HepG2 (cell line): ENCODE measurements around the gene CARS1. TPM values are rescaled to one million over a fixed set of nuclear protein-coding genes. Genes with fewer than 3 reads are reported as not detected.
A peak's percentile ranks its signal among the peaks of the same experiment; 100 is the strongest.

ENCODE experiments used
- ATAC-seq: fragments of 200-7000 bp; cut with Tn5 transposase; 3 replicates; pipeline ENCODE4 v1.9.1; 2020; ENCODE audit warnings: mild to moderate bottlenecking, moderate library complexity
- BruUV-seq: library from RNA; stranded (reverse); fragments of 400-500 nt; replicated peaks from 2 replicates; lab custom pipeline; 2021; lab: Mats Ljungman, UMichigan
- CTCF ChIA-PET: fragments of 300-600 bp; formaldehyde crosslinking; extraction: SDS; loops from one replicate; lab custom pipeline; 2021; ENCODE audit warnings: low total read pairs, inconsistent platforms, low intra/inter-chr PET ratio; lab: Yijun Ruan, JAX
- POLR2A ChIA-PET: fragments of 350-600 bp; sonication (Branson Sonifier 250); formaldehyde crosslinking; loops from one replicate; lab custom pipeline; 2020; ENCODE audit warnings: antibody characterized with exemption, inconsistent platforms; lab: Yijun Ruan, JAX
- DNase-seq: peaks from one replicate; pipeline ENCODE4 v3.0.0-alpha.2; 2015; ENCODE audit warnings: low spot score
- FAIRE-seq: peaks from 3 replicates; lab custom pipeline; 2011; peaks lifted over from hg19 to GRCh38; lab: Jason Lieb, UNC
- H2AFZ ChIP-seq: one replicate; pipeline ENCODE4 v1.6.1; 2011; ENCODE audit warnings: low read length, inconsistent platforms
- H3K27ac ChIP-seq: fragments of 300-600 bp; 3 replicates; pipeline ENCODE4 v1.8.0; 2011; ENCODE audit warnings: mixed run types, mild to moderate bottlenecking, mixed read lengths, low read length, inconsistent platforms; ENCODE audit not compliant: insufficient read depth; ENCODE audit errors: extremely low read length
- H3K27me3 ChIP-seq, 2 experiments: fragments of 200-600 bp in 1 of 2; 2 replicates in 1 of 2; 3 replicates in 1 of 2; pipeline versions ENCODE4 v1.6.0 to v1.8.0; 2011; ENCODE audit warnings: low read length in 2 of 2, mild to moderate bottlenecking in 2 of 2, moderate library complexity in 2 of 2, inconsistent platforms in 1 of 2; ENCODE audit not compliant: insufficient read depth in 2 of 2, control insufficient read depth in 1 of 2
- H3K36me3 ChIP-seq, 2 experiments: fragments of 200-600 bp in 1 of 2; replicated peaks in 1 of 2; 2 replicates in 1 of 2; 3 replicates in 1 of 2; pipeline versions ENCODE4 v1.5.1 to v1.8.0; 2011; ENCODE audit warnings: low read length in 2 of 2, inconsistent platforms in 1 of 2; ENCODE audit not compliant: insufficient read depth in 2 of 2, control insufficient read depth in 1 of 2
- H3K4me1 ChIP-seq: 2 replicates; pipeline ENCODE4 v1.5.1; 2012; ENCODE audit warnings: low read length, inconsistent platforms; ENCODE audit not compliant: insufficient read depth
- H3K4me2 ChIP-seq: 2 replicates; pipeline ENCODE4 v1.6.0; 2011; ENCODE audit warnings: low read depth, low read length, inconsistent platforms
- H3K4me3 ChIP-seq, 3 experiments: fragments of 200-600 bp in 1 of 3; sonication (generic), shearing (Covaris generic) in 1 of 3; replicated peaks in 1 of 3; 2 replicates each; pipeline ENCODE4 v1.5.1; 2011 to 2016; ENCODE audit warnings: low read length in 3 of 3, inconsistent platforms in 2 of 3, low read depth in 2 of 3, mild to moderate bottlenecking in 2 of 3, control low read depth in 1 of 3, mixed read lengths in 1 of 3; ENCODE audit not compliant: insufficient read depth in 1 of 3
- H3K79me2 ChIP-seq: one replicate; pipeline ENCODE4 v1.6.1; 2011; ENCODE audit warnings: low read length, inconsistent platforms; ENCODE audit not compliant: insufficient read depth
- H3K9ac ChIP-seq: 2 replicates; pipeline ENCODE4 v1.6.0; 2011; ENCODE audit warnings: mild to moderate bottlenecking, low read depth, low read length, inconsistent platforms; ENCODE audit not compliant: insufficient read depth
- H3K9me3 ChIP-seq: 2 replicates; pipeline ENCODE4 v1.5.1; 2012; ENCODE audit warnings: mild to moderate bottlenecking, low read length
- H4K20me1 ChIP-seq: 2 replicates; pipeline ENCODE4 v1.6.0; 2011; ENCODE audit warnings: inconsistent platforms, mild to moderate bottlenecking, low read length, moderate library complexity; ENCODE audit not compliant: insufficient read depth
- ELF3 ChIP-seq: IDR thresholded peaks from 2 replicates; pipeline ENCODE4 v1.6.1; 2016; ENCODE audit warnings: missing genetic modification reagents, missing compliant biosample characterization
- JUN ChIP-seq: sonication (generic); formaldehyde crosslinking; IDR thresholded peaks from 2 replicates; pipeline ENCODE4 v1.4.0; 2020; ENCODE audit warnings: mild to moderate bottlenecking, missing genetic modification reagents
- ONECUT2 ChIP-seq: sonication (generic); formaldehyde crosslinking; IDR thresholded peaks from 2 replicates; pipeline ENCODE4 v1.4.0; 2020; ENCODE audit warnings: missing genetic modification reagents
- STAG1 ChIP-seq: sonication (generic); formaldehyde crosslinking; IDR thresholded peaks from 2 replicates; pipeline ENCODE4 v1.4.0; 2020; ENCODE audit warnings: missing genetic modification reagents
- ZC3H13 ChIP-seq: sonication (generic); formaldehyde crosslinking; IDR thresholded peaks from 2 replicates; pipeline ENCODE4 v1.8.1; 2023; ENCODE audit warnings: mild to moderate bottlenecking, missing genetic modification reagents, moderate library complexity
- ZFP41 ChIP-seq: sonication (generic); formaldehyde crosslinking; IDR thresholded peaks from 2 replicates; pipeline ENCODE4 v1.4.0; 2020; ENCODE audit warnings: mild to moderate bottlenecking, missing genetic modification reagents, borderline replicate concordance
- ZNF10 ChIP-seq: sonication (generic); formaldehyde crosslinking; IDR thresholded peaks from 2 replicates; pipeline ENCODE4 v1.4.0; 2020; ENCODE audit warnings: mild to moderate bottlenecking, low read depth, missing genetic modification reagents, borderline replicate concordance
- ZNF350 ChIP-seq: sonication (generic); formaldehyde crosslinking; IDR thresholded peaks from 2 replicates; pipeline ENCODE4 v1.4.0; 2020; ENCODE audit warnings: mild to moderate bottlenecking, low read depth, missing genetic modification reagents, borderline replicate concordance
- ZNF383 ChIP-seq: sonication (generic); formaldehyde crosslinking; IDR thresholded peaks from 2 replicates; pipeline ENCODE4 v1.4.0; 2020; ENCODE audit warnings: missing genetic modification reagents, mild to moderate bottlenecking, borderline replicate concordance
- ZNF451 ChIP-seq: sonication (generic); formaldehyde crosslinking; IDR thresholded peaks from 2 replicates; pipeline ENCODE4 v1.5.0; 2020; ENCODE audit warnings: mild to moderate bottlenecking, missing genetic modification reagents
- ZNF761 ChIP-seq: sonication (generic); formaldehyde crosslinking; conservative IDR thresholded peaks from 2 replicates; pipeline ENCODE4 v1.4.0; 2020; ENCODE audit warnings: mild to moderate bottlenecking, missing genetic modification reagents
- WGBS: methylation state at CpG from one replicate; pipeline ENCODE4 v1.1.6; 2017; ENCODE audit warnings: low lambda C conversion rate; 5-methylcytosine and 5-hydroxymethylcytosine counted together
- in situ Hi-C: cut with HindIII; loops from 2 replicates; pipeline ENCODE4 v1.10.0; 2017; ENCODE audit warnings: low pct_unique_long_range_greater_than_20kb; ENCODE audit not compliant: extremely low pct_ligation_motif_present
- intact Hi-C: fragments of 100-400 bp; cut with micrococcal nuclease; formaldehyde crosslinking; loops from one replicate; pipeline ENCODE4 v1.10.0; 2022; ENCODE audit not compliant: unreplicated experiment
- polyA plus RNA-seq, 8 experiments: library from polyadenylated mRNA; depleted of rRNA in 3 of 8; stranded (reverse) in 7 of 8; unstranded in 1 of 8; fragments of >200 nt; fragmentation: Illumina TruSeq in 4 of 8; extraction: Trizol in 4 of 8; gene quantifications; 2 replicates each; pipeline versions ENCODE4 v1.2.1 to v1.2.3, GENCODE V29; 2011 to 2016; ENCODE audit warnings: low read depth in 4 of 8, missing spikeins in 1 of 8, mixed read lengths in 1 of 8; ENCODE audit not compliant: insufficient read depth in 1 of 8
- total RNA-seq, 5 experiments: library from RNA; depleted of rRNA; stranded (reverse); fragments of >200 nt; fragmentation: Illumina TruSeq; extraction: Trizol; gene quantifications; 2 replicates each; pipeline ENCODE4 v1.2.3, GENCODE V29; 2016; ENCODE audit warnings: low read depth in 1 of 5
- TF ChIP-seq, protein P1 (sequence below): sonication (generic); formaldehyde crosslinking; IDR thresholded peaks from 2 replicates; pipeline ENCODE4 v1.5.0; 2020; ENCODE audit warnings: mild to moderate bottlenecking, missing genetic modification reagents, borderline replicate concordance
- TF ChIP-seq, protein P2 (sequence below), 2 experiments: sonication (generic) in 1 of 2; formaldehyde crosslinking in 1 of 2; IDR thresholded peaks; 2 replicates each; pipeline versions ENCODE4 v1.4.0 to v1.6.1; 2018 to 2020; ENCODE audit warnings: missing genetic modification reagents in 2 of 2, borderline replicate concordance in 1 of 2, low read depth in 1 of 2, mild to moderate bottlenecking in 1 of 2, missing biosample characterization in 1 of 2
- TF ChIP-seq, protein P3 (sequence below): sonication (generic); formaldehyde crosslinking; IDR thresholded peaks from 2 replicates; pipeline ENCODE4 v1.4.0; 2020; ENCODE audit warnings: missing genetic modification reagents, mild to moderate bottlenecking, borderline replicate concordance

The CARS1 gene
- total and polyA plus RNA-seq, 2 of the 13 experiments (the other 11 are each of a cell fraction or from before 2014, with no cell fraction given) = 33.8 to 47.0 TPM

GRCh38 chr11:2975594-2975993, 81.6 kb downstream of the CARS1 start (continued):
- TF ChIP-seq, protein P1, sequence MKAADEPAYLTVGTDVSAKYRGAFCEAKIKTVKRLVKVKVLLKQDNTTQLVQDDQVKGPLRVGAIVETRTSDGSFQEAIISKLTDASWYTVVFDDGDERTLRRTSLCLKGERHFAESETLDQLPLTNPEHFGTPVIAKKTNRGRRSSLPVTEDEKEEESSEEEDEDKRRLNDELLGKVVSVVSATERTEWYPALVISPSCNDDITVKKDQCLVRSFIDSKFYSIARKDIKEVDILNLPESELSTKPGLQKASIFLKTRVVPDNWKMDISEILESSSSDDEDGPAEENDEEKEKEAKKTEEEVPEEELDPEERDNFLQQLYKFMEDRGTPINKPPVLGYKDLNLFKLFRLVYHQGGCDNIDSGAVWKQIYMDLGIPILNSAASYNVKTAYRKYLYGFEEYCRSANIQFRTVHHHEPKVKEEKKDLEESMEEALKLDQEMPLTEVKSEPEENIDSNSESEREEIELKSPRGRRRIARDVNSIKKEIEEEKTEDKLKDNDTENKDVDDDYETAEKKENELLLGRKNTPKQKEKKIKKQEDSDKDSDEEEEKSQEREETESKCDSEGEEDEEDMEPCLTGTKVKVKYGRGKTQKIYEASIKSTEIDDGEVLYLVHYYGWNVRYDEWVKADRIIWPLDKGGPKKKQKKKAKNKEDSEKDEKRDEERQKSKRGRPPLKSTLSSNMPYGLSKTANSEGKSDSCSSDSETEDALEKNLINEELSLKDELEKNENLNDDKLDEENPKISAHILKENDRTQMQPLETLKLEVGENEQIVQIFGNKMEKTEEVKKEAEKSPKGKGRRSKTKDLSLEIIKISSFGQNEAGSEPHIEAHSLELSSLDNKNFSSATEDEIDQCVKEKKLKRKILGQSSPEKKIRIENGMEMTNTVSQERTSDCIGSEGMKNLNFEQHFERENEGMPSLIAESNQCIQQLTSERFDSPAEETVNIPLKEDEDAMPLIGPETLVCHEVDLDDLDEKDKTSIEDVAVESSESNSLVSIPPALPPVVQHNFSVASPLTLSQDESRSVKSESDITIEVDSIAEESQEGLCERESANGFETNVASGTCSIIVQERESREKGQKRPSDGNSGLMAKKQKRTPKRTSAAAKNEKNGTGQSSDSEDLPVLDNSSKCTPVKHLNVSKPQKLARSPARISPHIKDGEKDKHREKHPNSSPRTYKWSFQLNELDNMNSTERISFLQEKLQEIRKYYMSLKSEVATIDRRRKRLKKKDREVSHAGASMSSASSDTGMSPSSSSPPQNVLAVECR (CRISPR knock-in tag) = 0 out of 2 replicates have a peak, but pooled peaks have one; percentile 20
- peak; percentile 59 for TF ChIP-seq STAG1 (CRISPR knock-in tag)
- TF ChIP-seq ELF3 (CRISPR knock-in tag) = no peak

- CTCF ChIA-PET = no interaction called here
- no peak overlapping the region for H3K4me2 ChIP-seq
- H3K4me1 ChIP-seq = peaks cover 11% of the 10 kb centered on the region
- ATAC-seq = no peak
- 95% methylated on average over 3 of the region's 3 CpGs for WGBS
- peaks cover 33% of the 10 kb centered on the region for H4K20me1 ChIP-seq
- H2AFZ ChIP-seq = no peak overlapping the region
- DNase-seq = no peak
- H3K9me3 ChIP-seq = no peaks in the 10 kb centered on the region
- intact Hi-C loops = no loop called here
- POLR2A ChIA-PET = no interaction called here
- peaks cover 41 to 96% of the 10 kb centered on the region in 2 experiments for H3K36me3 ChIP-seq
- FAIRE-seq = no peak
- BruUV-seq = no TSS peak
- no peak overlapping the region for H3K27ac ChIP-seq
- H3K9ac ChIP-seq = no peak overlapping the region
- H3K79me2 ChIP-seq = peaks cover 80% of the 10 kb centered on the region
- no peaks in the 10 kb centered on the region for H3K27me3 ChIP-seq
- in situ Hi-C loops = no loop called here
- H3K4me3 ChIP-seq = no peak overlapping the region
- TF ChIP-seq ONECUT2 (CRISPR knock-in tag) (no peak), ZNF10 (CRISPR knock-in tag) (no peak), ZNF761 (no peak), ZFP41 (CRISPR knock-in tag) (no peak), JUN (no peak), ZNF383 (no peak), ZNF350 (CRISPR knock-in tag) (no peak), ZNF451 (CRISPR knock-in tag) (no peak), ZC3H13 (no peak)
- TF ChIP-seq, protein P2, sequence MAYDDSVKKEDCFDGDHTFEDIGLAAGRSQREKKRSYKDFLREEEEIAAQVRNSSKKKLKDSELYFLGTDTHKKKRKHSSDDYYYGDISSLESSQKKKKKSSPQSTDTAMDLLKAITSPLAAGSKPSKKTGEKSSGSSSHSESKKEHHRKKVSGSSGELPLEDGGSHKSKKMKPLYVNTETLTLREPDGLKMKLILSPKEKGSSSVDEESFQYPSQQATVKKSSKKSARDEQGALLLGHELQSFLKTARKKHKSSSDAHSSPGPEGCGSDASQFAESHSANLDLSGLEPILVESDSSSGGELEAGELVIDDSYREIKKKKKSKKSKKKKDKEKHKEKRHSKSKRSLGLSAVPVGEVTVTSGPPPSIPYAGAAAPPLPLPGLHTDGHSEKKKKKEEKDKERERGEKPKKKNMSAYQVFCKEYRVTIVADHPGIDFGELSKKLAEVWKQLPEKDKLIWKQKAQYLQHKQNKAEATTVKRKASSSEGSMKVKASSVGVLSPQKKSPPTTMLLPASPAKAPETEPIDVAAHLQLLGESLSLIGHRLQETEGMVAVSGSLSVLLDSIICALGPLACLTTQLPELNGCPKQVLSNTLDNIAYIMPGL (CRISPR knock-in tag; IDR thresholded peaks at IDR 0.05; ENCODE audit: borderline replicate concordance in 1 of 2, low read depth in 1 of 2) = no peak
- TF ChIP-seq, protein P3, sequence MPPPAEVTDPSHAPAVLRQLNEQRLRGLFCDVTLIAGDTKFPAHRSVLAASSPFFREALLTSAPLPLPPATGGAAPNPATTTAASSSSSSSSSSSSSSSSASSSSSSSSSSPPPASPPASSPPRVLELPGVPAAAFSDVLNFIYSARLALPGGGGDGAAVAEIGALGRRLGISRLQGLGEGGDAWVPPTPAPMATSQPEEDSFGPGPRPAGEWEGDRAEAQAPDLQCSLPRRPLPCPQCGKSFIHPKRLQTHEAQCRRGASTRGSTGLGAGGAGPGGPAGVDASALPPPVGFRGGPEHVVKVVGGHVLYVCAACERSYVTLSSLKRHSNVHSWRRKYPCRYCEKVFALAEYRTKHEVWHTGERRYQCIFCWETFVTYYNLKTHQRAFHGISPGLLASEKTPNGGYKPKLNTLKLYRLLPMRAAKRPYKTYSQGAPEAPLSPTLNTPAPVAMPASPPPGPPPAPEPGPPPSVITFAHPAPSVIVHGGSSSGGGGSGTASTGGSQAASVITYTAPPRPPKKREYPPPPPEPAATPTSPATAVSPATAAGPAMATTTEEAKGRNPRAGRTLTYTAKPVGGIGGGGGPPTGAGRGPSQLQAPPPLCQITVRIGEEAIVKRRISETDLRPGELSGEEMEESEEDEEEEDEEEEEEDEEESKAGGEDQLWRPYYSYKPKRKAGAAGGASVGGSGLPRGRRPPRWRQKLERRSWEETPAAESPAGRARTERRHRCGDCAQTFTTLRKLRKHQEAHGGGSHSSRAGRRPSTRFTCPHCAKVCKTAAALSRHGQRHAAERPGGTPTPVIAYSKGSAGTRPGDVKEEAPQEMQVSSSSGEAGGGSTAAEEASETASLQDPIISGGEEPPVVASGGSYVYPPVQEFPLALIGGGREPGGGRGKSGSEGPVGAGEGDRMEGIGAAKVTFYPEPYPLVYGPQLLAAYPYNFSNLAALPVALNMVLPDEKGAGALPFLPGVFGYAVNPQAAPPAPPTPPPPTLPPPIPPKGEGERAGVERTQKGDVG (CRISPR knock-in tag) = no peak
Measured at GRCh38 chr11:2974272-2974671, 83.0 kb downstream of the CARS1 start.
